ELR (cell line): ENCODE measurements around the gene CTNNA2.
"Not testable (repeated sequence)": the region's sequence is repeated elsewhere in the genome, so short reads cannot be mapped to it uniquely, and the experiment has no call there.

Experiments
- DNase-seq: peaks from one replicate; pipeline ENCODE4 v3.0.0-alpha.2; 2015; ENCODE audit warnings: low read depth

CTNNA2 gene

DNA sequence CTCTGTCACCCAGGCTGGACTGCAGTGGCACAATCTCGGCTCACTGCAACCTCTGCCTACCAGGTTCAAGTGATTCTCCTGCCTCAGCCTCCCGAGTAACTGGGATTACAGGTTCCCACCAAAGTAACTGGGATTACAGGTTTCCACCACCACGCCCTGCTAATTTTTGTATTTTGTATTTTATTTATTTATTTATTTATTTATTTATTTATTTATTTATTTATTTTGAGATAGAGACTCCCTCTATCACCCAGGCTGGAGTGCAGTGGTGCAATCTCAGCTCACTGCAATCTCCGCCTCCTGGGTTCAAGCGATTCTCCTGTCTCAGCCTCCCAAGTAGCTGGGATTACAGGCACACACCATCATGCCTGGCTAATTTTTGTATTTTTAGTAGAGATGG, 633.9 kb downstream of the CTNNA2 start:
- DNase-seq, result not testable (repeated sequence)

DNA sequence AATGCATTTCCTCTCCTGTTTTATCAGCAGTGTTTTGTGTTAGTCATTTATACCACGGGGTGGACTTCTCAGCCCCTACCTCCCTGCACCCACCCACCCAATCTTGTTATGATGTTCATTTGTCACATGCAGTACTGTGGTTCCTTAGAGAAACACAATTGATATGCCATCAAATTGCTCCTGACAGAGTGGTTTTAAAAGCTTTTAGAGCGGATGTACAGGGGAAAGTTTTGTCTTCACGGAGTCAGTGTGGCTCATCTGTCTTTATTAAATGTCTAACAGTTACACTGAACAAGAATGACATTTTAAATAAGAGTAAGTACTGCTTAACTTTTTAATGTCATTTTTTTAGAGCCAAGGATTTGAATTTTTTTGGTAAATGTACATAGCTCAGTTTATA, 634.8 kb downstream of the CTNNA2 start:
- no peak for DNase-seq

DNA sequence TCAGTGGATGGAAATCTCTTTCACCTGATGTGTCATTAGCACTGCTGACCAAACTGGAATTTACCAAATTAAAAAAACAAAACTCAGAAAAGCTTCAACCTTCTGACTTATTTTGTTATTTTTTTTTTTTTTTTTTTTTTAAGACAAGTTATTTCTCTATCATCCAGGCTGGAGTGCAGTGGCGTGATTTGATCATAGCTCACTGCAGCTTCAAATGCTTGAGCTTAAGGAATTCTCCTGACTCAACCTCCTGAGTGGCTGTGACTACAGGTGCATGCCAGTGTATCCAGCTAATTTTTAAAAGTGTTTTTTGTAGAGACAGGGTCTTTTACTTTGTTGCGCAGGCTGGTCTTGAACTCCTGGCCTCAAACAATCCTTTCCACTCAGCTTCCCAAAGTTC, 636.1 kb downstream of the CTNNA2 start:
- no peak for DNase-seq

DNA sequence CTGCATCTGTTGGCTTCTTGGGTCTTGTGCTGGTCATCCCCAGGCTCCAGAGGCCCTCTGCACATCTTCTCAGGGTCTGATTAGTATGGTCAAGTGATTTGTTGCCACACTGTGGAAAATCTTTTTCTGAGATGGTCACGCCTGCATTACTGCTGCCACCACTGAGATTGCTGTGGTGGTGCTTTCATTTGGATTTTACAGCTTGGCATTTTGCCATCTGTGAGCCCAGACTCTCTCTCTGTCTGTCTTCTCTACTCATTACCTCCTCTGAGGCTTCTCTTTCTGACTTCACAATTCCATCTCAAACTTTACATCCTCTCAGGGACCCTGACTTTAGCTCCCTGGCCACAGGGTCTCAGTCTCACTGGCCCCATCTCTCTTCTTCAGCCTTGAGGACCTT, 637.1 kb downstream of the CTNNA2 start:
- DNase-seq, result no peak

DNA sequence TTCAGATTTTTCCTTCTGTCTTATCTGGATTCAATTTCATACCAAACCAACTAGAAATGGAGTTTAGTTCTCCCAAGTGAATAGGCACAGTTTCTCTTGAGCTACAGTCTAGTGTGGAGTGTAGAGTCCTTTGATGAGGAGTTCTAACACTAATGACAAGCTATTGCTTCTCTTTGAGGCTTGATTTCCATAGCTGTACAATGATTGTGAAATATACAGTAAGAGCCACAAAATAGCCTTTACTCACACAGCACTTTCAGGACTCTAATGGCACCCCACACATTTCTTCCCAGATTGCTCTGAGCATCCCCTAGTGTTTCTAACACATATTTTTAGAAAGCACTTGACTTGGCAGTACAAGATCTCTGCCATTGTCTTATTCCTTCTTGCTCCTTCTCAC, 638.4 kb downstream of the CTNNA2 start:
- no peak for DNase-seq

DNA sequence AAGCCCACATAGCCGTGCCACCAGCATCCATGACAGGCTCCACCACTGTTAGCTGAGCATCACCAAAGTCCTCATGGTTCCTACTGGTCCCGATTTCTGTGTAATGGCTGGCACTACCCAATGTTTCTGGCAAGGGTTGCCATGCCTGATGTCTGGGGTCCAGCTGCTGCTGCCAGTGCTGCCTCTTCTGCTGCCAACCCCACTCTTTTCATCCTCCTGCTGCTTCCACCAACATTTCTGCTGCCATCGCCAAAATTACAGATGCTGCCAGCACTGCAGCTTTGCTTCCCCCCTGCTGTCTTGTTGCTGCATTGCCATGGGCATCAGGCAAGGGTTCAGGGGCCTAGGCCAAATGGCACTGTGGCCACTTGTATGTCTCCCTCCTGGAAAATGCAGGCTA, 638.8 kb downstream of the CTNNA2 start:
- DNase-seq, result no peak

DNA sequence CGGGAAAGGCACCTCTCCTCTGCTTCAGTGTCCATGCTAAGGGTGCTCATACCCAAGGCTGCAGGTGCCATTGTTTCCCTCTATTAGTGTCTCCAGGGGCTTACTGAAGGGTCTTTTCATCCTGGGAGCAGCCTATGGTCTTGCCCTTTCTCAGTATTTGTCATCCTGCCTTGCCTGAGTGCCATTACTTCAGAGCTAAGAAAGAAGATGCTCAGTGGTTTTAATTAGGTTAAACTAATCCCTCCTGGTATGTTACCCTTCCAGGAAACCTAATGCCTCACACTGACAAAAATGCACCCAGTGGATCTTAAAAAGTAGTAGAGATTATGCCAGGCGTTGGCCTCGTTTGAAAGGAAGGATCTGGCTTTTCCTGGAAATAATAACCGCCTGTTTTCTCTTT, 640.3 kb downstream of the CTNNA2 start:
- no peak for DNase-seq

DNA sequence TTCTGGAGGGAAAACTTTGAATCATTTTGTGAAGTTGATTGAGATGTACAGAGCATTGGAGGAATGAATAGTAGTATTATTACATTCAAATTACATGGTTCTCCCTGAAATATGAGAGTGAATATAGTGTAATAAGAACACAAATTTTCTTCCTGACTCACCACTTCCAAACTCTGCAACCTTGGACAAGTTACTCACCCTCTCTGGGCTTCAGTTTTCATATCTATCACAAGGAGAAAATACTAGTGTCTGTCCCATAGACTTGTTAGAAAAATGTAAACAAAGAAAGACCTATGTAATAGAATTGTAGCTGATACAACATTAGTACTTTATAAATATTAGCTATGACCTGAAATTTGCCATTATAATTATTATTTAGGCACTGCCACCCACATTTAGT, 640.9 kb downstream of the CTNNA2 start:
- DNase-seq, result no peak

DNA sequence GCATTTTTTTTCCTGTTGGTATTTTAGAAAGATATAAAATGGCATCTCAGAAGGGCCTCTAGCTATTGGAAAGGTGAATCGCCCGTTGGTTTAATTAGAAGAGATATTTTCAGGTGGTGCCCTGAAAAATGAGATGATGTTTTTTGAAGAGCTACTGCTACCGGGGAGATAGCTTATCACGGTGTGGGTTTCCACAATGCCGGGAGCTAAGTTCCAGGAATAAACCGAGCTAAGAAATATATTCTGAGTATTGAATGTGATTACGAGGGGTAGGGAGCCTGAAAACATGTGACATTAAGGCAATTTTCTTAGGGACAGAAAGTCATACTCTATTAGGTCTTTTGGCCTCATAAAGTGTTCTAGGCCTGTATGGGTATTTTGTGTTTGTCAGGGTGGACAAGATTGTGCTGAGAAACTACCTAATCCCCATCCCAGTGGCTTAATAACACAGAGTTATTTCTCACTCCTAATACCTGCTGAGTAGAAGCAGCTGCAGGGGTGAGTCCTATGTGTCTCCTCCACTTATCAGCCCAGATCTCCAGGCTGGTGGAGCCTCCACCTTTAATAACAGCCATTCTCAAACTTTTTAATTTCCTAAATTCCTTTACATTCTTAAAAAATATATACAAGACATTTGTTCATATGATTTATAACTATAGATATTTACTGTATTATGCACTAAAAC, 641.5 kb downstream of the CTNNA2 start:
- no peak for DNase-seq

DNA sequence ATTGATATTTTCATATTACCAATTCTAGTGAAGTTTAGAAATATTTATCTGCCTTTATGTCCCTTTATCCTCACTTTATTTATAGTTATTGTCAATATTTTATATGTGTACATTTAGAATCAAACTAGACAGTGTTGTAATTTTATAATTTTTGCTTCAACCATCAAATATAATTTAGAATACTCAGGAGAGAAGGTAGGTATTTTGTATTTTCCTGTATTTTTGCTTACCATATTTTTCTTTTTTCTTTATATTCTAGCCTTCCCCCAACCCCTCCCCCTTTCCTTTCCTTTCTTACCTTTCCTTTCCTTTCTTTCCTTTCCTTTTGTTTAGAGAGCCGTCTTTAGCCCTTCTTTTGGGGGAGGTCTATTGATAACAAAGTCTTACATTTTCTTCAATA, 651.5 kb downstream of the CTNNA2 start:
- DNase-seq, result no peak

DNA sequence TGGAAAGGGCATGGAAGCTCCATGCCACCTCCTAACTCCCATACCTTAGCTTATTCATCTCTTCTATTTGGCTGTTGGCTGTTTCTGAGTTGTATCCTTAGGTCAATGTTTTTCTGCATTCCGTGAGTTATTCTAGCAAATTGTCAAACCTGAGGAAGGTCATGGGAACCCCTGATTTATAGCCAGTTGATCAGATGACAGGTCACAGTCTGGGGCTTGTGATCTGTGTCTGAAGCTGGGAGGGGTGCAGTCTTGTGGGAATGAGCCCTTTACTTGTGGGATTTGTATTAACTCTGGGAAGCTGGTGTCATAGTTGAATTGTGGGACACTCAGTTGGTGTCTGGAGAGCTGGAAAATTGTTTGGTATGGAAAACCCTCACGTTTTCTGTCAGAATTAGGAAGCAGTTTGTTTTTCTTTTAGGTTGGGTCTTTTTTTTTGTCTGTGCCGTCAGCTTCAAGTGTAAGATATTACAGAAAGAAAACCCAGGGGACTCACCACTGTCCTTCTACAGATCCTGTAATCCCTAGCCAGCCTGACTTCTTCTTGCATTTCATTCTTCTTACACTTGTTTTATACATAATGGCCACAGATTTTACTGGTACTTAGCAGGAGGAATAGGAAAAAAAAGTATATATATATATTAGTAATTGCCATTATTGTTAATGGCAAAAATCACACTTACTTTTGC, 653.8 kb downstream of the CTNNA2 start:
- DNase-seq, result no peak

DNA sequence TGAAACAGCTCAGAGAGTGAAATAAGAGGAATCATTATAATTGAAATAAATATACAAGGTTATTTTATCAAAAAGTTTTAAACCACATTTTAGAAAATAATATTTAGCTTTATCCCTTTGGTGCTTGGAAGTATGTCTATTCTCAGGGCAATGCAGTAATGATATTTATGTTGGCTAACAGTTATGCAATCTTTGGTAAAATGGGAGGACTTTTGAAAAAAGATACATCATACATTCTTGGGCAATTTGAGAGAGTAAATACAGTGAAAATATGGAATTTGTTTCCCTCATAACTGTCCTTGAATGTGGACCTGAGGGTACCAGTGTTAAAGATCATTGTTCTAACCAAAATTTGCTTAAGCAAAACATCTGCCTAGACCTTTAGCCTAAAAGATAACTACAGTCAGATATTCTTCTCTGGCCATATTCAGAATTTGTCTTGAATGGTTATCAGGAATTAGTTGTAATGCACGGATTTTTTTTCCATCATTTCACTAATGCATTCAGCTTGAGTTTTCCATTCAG, 654.5 kb downstream of the CTNNA2 start:
- no peak for DNase-seq

DNA sequence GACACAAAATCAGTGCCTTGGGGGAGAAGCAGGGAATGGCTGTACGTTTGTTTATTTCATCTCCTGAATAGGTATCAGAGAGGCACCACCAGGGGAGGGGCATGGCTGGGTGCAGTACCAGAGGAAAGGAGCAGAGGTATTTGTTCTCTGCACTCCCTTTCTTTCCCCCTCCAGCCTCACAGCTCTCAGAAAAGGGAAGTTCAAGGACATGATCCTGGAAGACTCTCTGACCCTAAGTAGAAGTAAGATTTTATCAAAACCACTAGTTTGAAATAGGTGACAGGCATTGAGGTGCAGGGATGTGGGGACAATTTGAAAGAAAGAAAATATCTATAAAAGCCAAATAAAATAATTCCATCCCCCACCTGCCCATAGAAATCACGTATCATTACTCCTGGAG, 655.2 kb downstream of the CTNNA2 start:
- no peak for DNase-seq

DNA sequence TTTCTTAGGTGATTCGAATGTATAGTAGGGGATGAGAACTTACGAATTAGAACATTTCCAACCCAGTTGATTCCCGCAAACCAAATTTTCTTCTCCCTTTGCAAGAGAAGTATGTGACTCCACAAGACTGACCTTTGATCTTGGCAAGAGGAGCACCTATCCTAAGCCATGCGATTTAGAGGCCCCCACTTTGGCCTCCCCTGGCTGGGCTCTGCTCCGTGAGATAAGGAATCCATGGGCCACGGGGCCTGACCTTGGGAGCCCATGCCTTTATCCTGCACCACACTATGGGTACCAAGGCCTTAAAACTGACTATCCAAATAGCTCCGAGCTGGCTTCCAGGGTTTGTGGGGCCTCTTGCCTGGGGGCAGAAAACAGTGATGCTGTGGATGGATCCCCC, 656.0 kb downstream of the CTNNA2 start:
- no peak for DNase-seq

DNA sequence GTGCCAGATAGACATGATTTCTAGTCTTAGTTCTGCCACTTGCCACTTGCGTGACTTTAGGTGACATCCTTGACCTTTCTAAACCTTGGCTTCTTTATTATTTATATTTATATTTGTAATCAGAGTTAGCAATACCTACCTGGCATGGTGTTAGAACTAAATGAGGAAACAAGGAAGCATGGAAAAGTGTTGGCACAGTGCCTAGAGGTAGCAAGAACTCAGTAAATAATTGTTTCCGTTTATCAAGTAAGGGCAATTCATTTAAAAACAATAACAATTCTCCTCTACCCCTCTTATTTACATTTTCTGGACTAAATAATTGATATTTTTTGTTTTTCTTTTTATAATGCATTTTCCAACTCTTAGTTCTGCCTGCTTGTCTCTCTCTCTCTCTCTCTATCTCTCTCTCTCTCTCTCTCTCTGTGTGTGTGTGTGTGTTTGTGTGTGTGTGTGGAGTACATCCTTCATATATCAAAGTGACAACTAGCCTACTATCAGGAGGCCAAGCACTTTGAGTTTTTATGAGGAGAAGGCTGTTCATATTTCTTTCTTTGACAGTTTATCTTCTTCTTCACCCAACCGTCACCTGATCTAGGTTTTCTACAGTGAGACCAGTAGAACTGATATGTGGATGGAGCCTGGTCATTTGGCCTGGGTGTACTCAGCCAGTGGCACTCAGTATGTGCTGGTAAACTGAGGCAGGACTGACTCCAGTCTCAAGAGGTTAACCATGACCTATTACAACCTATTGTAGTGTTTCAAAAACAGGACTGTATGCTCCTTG, 657.2 kb downstream of the CTNNA2 start:
- no peak for DNase-seq

DNA sequence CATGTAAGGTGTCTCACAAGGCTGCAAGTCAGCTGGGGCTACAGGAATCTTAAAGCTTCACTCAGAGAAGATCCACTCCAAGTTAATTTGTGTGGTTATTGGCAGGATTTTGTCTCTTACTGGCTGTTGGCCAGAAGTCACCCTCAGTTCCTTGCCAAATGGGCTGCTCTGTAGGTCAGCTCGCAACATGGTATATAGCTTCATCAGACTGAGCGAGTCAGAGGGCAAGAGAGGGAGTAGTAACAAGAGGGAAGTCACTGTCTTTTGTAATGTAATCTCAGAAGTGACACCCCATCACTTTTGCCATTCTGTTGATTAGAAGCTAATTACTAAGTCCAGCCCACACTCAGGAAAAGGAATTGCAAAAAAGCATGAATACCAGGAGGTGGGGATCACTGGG, 672.2 kb downstream of the CTNNA2 start:
- no peak for DNase-seq

DNA sequence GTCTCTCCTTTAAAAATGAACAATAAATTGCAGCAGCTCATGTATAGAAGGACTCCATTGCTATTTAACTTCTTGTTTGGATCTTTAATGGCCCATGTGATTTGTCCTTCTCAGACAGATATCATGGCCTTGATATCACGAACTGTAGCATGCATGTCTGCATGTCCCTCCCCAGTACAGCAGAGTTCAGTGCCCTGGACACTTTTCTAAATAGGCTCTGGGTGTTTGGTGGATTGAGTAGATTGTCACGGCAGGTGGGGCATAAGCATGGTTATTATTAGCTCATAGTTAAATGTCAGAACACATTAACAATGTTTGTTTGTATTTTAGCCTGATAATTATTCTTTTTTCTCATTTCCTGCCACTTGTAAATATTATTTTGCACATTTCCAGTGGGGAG, 673.4 kb downstream of the CTNNA2 start:
- DNase-seq, result no peak

DNA sequence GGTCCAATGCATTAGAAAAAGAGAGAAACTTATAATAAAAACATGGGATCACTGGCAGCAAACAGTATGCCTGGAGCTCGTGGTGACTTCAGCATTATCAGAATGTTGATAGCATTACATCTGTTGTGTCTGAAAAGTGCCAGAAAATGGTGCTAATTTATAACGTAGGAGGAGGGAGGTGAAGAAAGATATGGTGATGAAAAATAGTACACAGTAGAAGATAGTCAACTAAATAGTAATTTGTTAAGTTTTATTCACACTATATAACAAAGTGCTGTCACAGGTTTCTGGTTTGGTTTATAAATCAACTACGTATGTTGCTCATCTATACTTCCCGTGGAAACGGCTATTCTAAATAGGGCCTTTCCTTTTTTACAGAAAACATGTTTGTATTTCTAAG, 674.3 kb downstream of the CTNNA2 start:
- DNase-seq, result no peak

DNA sequence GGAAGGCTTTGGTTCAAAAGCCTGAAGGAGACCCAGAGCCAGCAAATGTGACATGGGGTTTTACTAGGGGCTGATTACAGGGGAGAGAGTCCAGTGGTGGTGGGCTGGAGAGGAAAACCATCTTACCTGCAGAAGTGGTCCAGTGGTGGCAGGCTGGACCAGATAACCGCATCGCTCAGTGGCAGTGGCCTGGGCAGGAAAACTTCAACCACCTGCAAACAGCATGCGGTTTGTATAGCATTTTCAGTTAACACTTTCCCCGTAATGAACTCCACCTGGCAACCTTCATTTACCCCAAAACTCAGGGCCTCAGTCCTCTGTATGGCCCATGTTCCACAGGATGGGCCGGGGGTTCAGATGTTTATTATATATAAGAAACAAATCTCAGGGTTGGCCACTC, 677.3 kb downstream of the CTNNA2 start:
- no peak for DNase-seq

DNA sequence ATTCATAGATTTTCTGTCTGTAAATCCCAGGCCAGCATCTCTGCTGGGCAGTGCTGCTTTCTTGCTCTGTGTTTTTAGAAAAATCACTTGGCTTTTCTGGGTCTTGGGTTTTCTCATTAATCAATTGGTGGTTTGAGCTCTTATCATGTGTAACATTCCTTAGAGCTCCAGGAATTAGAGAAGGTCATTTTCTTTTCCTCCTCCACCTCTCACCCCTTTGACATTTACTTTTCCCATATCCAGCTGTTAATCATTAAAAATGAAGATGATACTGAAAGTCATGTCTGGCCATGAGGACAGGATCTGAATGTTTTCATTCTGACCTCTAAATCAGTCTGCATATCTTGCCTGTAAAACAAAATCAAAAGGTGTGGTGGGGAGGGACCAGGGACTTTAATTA, 680.7 kb downstream of the CTNNA2 start:
- no peak for DNase-seq

DNA sequence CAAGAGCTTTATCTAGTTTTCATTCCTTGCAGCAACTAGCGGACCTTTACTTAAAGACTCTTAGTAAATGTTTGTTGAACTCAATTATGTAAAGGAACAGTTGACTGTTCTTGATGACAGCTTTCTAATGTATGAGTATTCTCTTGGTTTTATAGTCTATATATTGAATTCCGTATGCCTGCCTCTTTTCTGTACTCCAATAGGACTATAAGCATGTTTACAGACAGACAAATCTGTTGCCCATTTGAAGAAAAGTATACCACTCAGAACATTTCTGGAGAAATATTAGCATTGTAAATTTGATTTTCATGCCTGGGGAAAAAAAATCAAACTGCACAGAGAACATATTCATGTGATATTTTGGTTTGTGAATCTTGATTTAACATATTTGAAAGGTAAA, 682.2 kb downstream of the CTNNA2 start:
- DNase-seq, result no peak

DNA sequence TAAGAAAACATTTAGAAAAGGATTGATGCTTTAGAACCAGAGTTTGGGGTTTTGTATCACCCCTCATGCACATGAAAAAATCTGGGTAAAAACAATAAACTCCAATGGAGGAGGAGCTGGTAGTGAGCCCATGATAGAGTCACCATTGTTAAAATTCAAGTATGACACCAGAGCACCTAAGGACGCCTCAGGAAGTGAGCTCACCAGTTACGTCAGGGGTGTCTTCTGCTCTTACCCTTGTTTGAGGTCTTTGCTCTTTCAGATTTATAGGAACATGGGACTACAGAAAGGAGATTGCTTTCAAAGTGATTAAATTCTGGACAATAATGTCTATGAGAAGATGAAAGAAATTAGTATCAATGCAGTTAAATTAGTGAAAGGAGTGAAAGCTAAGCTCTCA, 685.2 kb downstream of the CTNNA2 start:
- DNase-seq, result no peak

DNA sequence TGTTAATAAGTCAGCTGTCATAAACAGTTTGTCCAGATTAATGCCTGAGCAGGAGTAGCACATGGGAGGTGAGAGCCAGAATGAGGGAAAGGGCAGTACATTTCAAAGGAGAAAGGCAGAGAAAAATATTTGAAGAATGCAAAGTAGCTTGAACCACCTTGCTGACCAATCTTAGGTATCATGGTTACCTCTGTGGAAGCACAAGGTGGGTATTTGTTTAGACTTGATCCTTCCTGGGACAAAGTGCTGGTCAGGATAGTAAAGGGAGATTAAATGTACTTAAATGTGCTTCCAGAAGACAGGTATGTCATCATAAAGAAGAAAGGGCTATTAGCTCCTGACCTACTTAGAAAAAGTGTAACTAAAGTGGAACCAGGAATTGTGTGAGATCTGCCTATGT, 686.7 kb downstream of the CTNNA2 start:
- no peak for DNase-seq
